LNCaP clone FGC (cell line): ENCODE data around the gene MAML2.

Experiments
- DNase-seq: peaks from one replicate; pipeline ENCODE4 v3.0.0-alpha.2; 2011; ENCODE audit warnings: low read depth
- H3K4me3 ChIP-seq: 2 replicates; pipeline ENCODE4 v1.5.1; 2011; ENCODE audit warnings: mild to moderate bottlenecking, low read depth, low read length, control low read depth
- CTCF ChIP-seq: IDR thresholded peaks from 2 replicates; pipeline ENCODE4 v1.5.1; 2012; ENCODE audit warnings: mild to moderate bottlenecking; ENCODE audit not compliant: control insufficient read depth, insufficient read depth; ENCODE audit errors: extremely low read depth

Gene MAML2

GRCh38 chr11:96207459-96208449, 135.2 kb downstream of the MAML2 start:
- TF ChIP-seq CTCF = no peak
- DNase-seq = peak; percentile 68
- H3K4me3 ChIP-seq = no peak overlapping the region

GRCh38 chr11:96206955-96207354, 136.0 kb downstream of the MAML2 start:
- no peak for TF ChIP-seq CTCF
- no peak overlapping the region for H3K4me3 ChIP-seq
- no peak for DNase-seq

GRCh38 chr11:96205460-96205809, 137.6 kb downstream of the MAML2 start:
- H3K4me3 ChIP-seq = no peak overlapping the region
- DNase-seq = no peak
- TF ChIP-seq CTCF = no peak

- no peak for TF ChIP-seq CTCF
- no peak for DNase-seq
- no peak overlapping the region for H3K4me3 ChIP-seq
Measured at GRCh38 chr11:96204721-96205459, 138.1 kb downstream of the MAML2 start.

GRCh38 chr11:96204366-96204659, 138.7 kb downstream of the MAML2 start:
- peak; percentile 30 for DNase-seq
- no peak overlapping the region for H3K4me3 ChIP-seq
- TF ChIP-seq CTCF = no peak

GRCh38 chr11:96203567-96204365, 139.2 kb downstream of the MAML2 start:
- H3K4me3 ChIP-seq = no peak overlapping the region
- TF ChIP-seq CTCF = no peak
- DNase-seq = no peak
